ENCODE data around the gene DRC7. TPM values are rescaled to one million over a fixed set of nuclear protein-coding genes. Genes with fewer than 3 reads are reported as not detected.
"Not testable (repeated sequence)": the region's sequence is repeated elsewhere in the genome, so short reads cannot be mapped to it uniquely, and the experiment has no call there.

DRC7 gene
- total RNA-seq, 1 donor from 2014 or later = 0.41 TPM

- no peak overlapping the region for H3K9ac ChIP-seq
- no peaks in the 10 kb centered on the region for H3F3A ChIP-seq (ENCODE audit: low read depth)
- TF ChIP-seq EZH2phosphoT487 (IDR thresholded peaks at IDR 0.05) (no peak), CTCF (IDR thresholded peaks at IDR 0.05) (no peak), EZH2 (IDR thresholded peaks at IDR 0.05) (no peak)
- Mint-ChIP-seq H3K9me3 (no peaks in the 10 kb centered on the region), H3K36me3 (no peaks in the 10 kb centered on the region), H3K4me1 (no peaks in the 10 kb centered on the region), H3K27ac (no peak overlapping the region), H3K27me3 (ENCODE audit: insufficient read depth, low read depth) (peaks cover 2% of the 10 kb centered on the region), H3K4me3 (no peak overlapping the region)
- H2AFZ ChIP-seq (replicated peaks) = no peak overlapping the region
- no peak for DNase-seq (ENCODE audit: low spot score)
- H3K27ac ChIP-seq = no peak overlapping the region
- H3K27me3 ChIP-seq = no peaks in the 10 kb centered on the region
- no peaks in the 10 kb centered on the region for H3K36me3 ChIP-seq
- no peaks in the 10 kb centered on the region for H3K79me2 ChIP-seq (ENCODE audit: low read depth)
- no peaks in the 10 kb centered on the region for H4K20me1 ChIP-seq (ENCODE audit: low read depth)
- H3K4me3 ChIP-seq = no peak overlapping the region
- no peak overlapping the region for H3K4me2 ChIP-seq
- H3K4me1 ChIP-seq = no peaks in the 10 kb centered on the region
- H3K9me3 ChIP-seq (ENCODE audit: low read depth) = no peaks in the 10 kb centered on the region
Observed at GRCh38 chr16:57709663-57710062, 15.1 kb downstream of the DRC7 start.

- Mint-ChIP-seq H3K27me3 (ENCODE audit: insufficient read depth, low read depth) (peaks cover 4% of the 10 kb centered on the region), H3K9me3 (no peaks in the 10 kb centered on the region), H3K27ac (no peak overlapping the region), H3K36me3 (no peaks in the 10 kb centered on the region), H3K4me3 (no peak overlapping the region), H3K4me1 (no peaks in the 10 kb centered on the region)
- H3K4me3 ChIP-seq = no peak overlapping the region
- no peaks in the 10 kb centered on the region for H3K9me3 ChIP-seq (ENCODE audit: low read depth)
- H3K36me3 ChIP-seq = no peaks in the 10 kb centered on the region
- no peaks in the 10 kb centered on the region for H3F3A ChIP-seq (ENCODE audit: low read depth)
- no peaks in the 10 kb centered on the region for H4K20me1 ChIP-seq (ENCODE audit: low read depth)
- H3K79me2 ChIP-seq (ENCODE audit: low read depth) = no peaks in the 10 kb centered on the region
- no peak for TF ChIP-seq EZH2phosphoT487 (IDR thresholded peaks at IDR 0.05)
- TF ChIP-seq EZH2 (IDR thresholded peaks at IDR 0.05) = no peak
- no peak for TF ChIP-seq CTCF (IDR thresholded peaks at IDR 0.05)
- H2AFZ ChIP-seq (replicated peaks) = no peak overlapping the region
- no peaks in the 10 kb centered on the region for H3K27me3 ChIP-seq
- H3K9ac ChIP-seq = no peak overlapping the region
- no peak for DNase-seq (ENCODE audit: low spot score)
- no peak overlapping the region for H3K27ac ChIP-seq
- H3K4me1 ChIP-seq = no peaks in the 10 kb centered on the region
- H3K4me2 ChIP-seq = no peak overlapping the region
Observed at GRCh38 chr16:57711346-57711745, 16.7 kb downstream of the DRC7 start.

- Histone ChIP-seq H3K27me3 (no peaks in the 10 kb centered on the region), H3K36me3 (no peaks in the 10 kb centered on the region), H3K79me2 (ENCODE audit: low read depth) (no peaks in the 10 kb centered on the region), H3K9ac (no peak overlapping the region), H3K4me3 (no peak overlapping the region), H2AFZ (replicated peaks) (no peak overlapping the region), H4K20me1 (ENCODE audit: low read depth) (no peaks in the 10 kb centered on the region), H3K4me1 (no peaks in the 10 kb centered on the region), H3F3A (ENCODE audit: low read depth) (no peaks in the 10 kb centered on the region), H3K4me2 (no peak overlapping the region), H3K27ac (no peak overlapping the region), H3K9me3 (ENCODE audit: low read depth) (no peaks in the 10 kb centered on the region)
- Mint-ChIP-seq H3K27ac (no peak overlapping the region), H3K4me1 (no peaks in the 10 kb centered on the region), H3K9me3 (no peaks in the 10 kb centered on the region), H3K27me3 (ENCODE audit: insufficient read depth, low read depth) (peaks cover 4% of the 10 kb centered on the region), H3K4me3 (no peak overlapping the region), H3K36me3 (no peaks in the 10 kb centered on the region)
- no peak for DNase-seq (ENCODE audit: low spot score)
- TF ChIP-seq EZH2phosphoT487 (IDR thresholded peaks at IDR 0.05) (no peak), CTCF (IDR thresholded peaks at IDR 0.05) (no peak), EZH2 (IDR thresholded peaks at IDR 0.05) (no peak)
Observed at GRCh38 chr16:57711993-57712392, 17.4 kb downstream of the DRC7 start.

GRCh38 chr16:57712569-57712968 lies 18.0 kb downstream of the DRC7 start:
- not testable (repeated sequence) for H3K4me3 Mint-ChIP-seq; H3K4me1 Mint-ChIP-seq; H4K20me1 ChIP-seq (ENCODE audit: low read depth); H3K27ac Mint-ChIP-seq; H3K4me2 ChIP-seq; H3K79me2 ChIP-seq (ENCODE audit: low read depth); H3K27me3 Mint-ChIP-seq (ENCODE audit: insufficient read depth, low read depth); DNase-seq (ENCODE audit: low spot score); H2AFZ ChIP-seq (replicated peaks); H3K36me3 ChIP-seq; H3K4me3 ChIP-seq; H3K27me3 ChIP-seq; H3K4me1 ChIP-seq; H3F3A ChIP-seq (ENCODE audit: low read depth); H3K27ac ChIP-seq; H3K9me3 Mint-ChIP-seq; H3K36me3 Mint-ChIP-seq; H3K9me3 ChIP-seq (ENCODE audit: low read depth); H3K9ac ChIP-seq

Measured in neural progenitor cell (in vitro differentiated cells).